ENCODE data around the gene FMNL2. TPM values are rescaled to one million over a fixed set of nuclear protein-coding genes. Genes with fewer than 3 reads are reported as not detected.
A peak's percentile ranks its signal among the peaks of the same experiment; 100 is the strongest.

Gene FMNL2
- total RNA-seq, 1 experiment from 2014 or later = 11.6 TPM

- Histone ChIP-seq H3K9me3 (no peaks in the 10 kb centered on the region), H3K36me3 (0 out of 2 replicates have a peak, but pooled peaks cover 3% of the 10 kb centered on the region), H3K4me3 (peak overlapping the region; percentile 95), H3K27me3 (no peaks in the 10 kb centered on the region)
- no peak for DNase-seq
These were observed 748 bp downstream of the FMNL2 start for GRCh38 chr2:152335726-152336118.

DNA sequence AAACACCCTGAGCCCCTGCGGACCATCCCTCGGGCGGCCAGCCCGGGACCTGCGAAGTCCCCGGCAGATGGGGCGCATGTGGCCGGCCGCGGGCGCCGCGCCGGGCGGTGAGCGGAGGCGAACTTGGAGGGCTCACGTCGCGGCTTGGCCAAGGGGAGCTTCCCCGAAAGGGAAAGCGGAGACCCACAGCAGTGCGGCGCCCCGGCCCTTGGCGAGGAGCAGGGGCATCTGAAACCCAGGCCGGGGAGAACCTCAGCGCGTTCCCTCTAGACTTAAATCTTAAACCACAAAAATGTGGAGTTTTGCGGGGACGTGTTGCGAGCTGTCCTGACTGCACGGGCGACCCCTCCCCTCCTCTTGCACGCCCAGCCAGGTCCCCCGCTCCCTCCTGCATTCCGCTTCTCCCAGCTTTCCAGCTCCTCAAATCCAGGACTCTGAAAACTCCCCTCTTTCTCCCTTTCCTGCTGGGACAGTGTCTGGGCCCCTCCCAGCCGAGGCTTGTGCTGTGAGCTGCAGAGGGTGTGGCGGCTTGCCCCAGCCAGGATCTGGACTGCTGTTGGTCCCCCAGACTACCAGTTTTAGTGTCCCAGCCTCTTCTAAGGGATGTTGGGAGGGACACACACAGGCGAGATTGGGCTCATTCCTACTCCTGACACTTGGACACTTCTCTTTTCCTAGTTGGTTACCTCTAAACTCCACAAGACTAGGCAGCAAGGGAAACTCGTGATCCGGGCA, 1.3 kb downstream of the FMNL2 start:
- H3K27me3 ChIP-seq = no peaks in the 10 kb centered on the region
- H3K4me3 ChIP-seq = peak overlapping the region; percentile 95
- DNase-seq = peak; percentile 66
- no peaks in the 10 kb centered on the region for H3K9me3 ChIP-seq
- 0 out of 2 replicates have a peak, but pooled peaks cover 3% of the 10 kb centered on the region for H3K36me3 ChIP-seq

DNA sequence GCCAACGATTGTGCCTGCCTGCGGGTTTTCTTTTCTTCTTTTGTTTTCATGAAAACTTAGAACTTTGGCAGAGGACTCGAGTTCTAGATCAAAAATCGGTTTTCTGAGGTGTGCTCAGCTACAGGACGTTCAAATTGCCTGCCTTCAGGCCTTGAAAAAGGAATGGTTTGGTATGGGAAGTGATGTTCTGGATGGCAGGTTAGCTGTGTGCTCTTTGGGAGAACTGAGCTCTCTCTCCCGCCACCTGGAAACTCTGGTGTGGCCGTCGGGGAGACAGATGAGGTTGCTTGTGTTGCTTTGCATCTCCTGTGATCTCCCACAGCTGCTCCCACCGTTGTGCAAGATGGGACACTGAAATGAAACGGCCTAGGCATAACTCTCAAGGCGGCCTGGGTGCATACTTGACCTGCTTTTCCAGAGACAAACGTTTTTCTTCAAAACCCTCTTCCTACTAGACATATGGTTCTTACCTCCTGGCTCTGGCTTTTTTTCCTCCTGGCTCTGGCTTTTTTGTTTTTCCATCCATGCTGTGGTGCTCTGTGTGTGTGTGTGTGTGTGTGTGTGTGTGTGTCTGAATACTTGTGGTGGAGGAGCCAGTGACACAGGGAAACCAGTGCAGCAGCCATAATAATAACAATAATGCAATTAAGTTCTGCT, 2.0 kb downstream of the FMNL2 start:
- H3K4me3 ChIP-seq = peak overlapping the region; percentile 95
- H3K36me3 ChIP-seq = 0 out of 2 replicates have a peak, but pooled peaks cover 3% of the 10 kb centered on the region
- peak; percentile 15 for DNase-seq
- no peaks in the 10 kb centered on the region for H3K9me3 ChIP-seq
- H3K27me3 ChIP-seq = no peaks in the 10 kb centered on the region

DNA sequence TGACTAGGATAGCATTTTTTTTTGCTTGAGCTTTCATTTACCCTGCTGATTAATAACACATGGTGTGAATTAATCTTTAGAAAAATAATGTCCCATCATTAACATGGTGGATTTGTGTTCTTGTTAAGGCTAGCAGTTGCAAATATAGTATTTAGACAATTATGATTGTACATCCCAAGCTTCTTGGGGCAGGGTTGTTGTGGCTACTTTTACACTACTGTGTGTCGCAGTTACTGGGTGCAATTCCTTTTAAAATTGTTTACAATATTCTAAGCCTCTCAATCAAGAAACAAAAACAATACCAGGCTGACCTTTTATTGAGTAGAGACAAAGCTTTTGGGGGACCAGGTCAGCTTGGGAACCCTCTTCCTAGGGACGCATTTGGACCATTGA, 2.5 kb downstream of the FMNL2 start:
- DNase-seq = no peak
- Histone ChIP-seq H3K9me3 (no peaks in the 10 kb centered on the region), H3K36me3 (peaks cover 3% of the 10 kb centered on the region; the same call in 1 of the 2 replicates), H3K27me3 (no peaks in the 10 kb centered on the region), H3K4me3 (peak overlapping the region; percentile 95)

DNA sequence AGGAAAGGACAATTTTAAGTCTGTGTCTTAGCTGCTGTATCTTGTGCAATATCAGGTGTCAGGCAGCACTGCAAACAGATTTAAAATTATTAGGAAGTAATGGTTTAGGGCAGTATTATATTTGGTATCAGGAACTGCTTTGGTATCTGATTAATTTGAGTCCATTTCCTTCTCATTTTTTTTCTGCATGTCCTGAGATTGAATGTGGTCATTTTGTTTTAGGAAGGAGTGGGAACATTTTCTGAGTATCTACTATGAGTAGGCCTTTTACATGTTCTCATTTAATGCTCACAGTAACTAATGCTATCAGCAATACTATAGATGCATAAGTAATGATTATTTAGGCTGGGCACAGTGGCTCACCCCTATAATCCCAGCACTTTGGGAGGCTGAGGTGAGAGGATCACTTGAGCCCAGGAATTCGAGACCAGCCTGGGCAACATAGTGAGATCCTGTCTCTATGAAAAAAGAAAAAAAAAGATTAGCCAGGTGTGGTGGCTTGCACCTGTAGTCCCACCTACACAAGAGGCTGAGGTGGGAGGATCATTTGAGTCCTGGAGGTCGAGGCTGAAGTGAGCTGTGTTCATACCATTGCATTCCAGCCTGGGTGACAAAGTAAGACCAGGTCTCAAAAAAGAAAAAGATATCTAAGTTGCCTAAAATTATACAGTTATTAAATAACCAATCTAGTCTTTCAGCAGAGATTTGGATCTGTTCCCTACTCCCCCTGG, 4.7 kb downstream of the FMNL2 start:
- no peak overlapping the region for H3K4me3 ChIP-seq
- H3K9me3 ChIP-seq = no peaks in the 10 kb centered on the region
- peaks cover 11% of the 10 kb centered on the region for H3K36me3 ChIP-seq
- no peak for DNase-seq
- H3K27me3 ChIP-seq = no peaks in the 10 kb centered on the region

- Histone ChIP-seq H3K36me3 (peaks cover 8% of the 10 kb centered on the region), H3K9me3 (no peaks in the 10 kb centered on the region), H3K4me3 (no peak overlapping the region), H3K27me3 (no peaks in the 10 kb centered on the region)
- DNase-seq = no peak
These were observed 7.5 kb downstream of the FMNL2 start for GRCh38 chr2:152342259-152343046.

- Histone ChIP-seq H3K9me3 (no peaks in the 10 kb centered on the region), H3K27me3 (no peaks in the 10 kb centered on the region), H3K4me3 (no peak overlapping the region), H3K36me3 (peaks cover 8% of the 10 kb centered on the region)
- DNase-seq = peak; percentile 13
These were observed 8.5 kb downstream of the FMNL2 start for GRCh38 chr2:152343426-152343825.

- Histone ChIP-seq H3K9me3 (no peaks in the 10 kb centered on the region), H3K36me3 (peaks cover 8% of the 10 kb centered on the region), H3K4me3 (no peak overlapping the region), H3K27me3 (no peaks in the 10 kb centered on the region)
- no peak for DNase-seq
These were observed 9.7 kb downstream of the FMNL2 start for GRCh38 chr2:152344579-152345195.

GRCh38 chr2:152347076-152347475, 12.1 kb downstream of the FMNL2 start:
- no peaks in the 10 kb centered on the region for H3K9me3 ChIP-seq
- H3K36me3 ChIP-seq = peaks cover 8% of the 10 kb centered on the region
- DNase-seq = no peak
- no peak overlapping the region for H3K4me3 ChIP-seq
- no peaks in the 10 kb centered on the region for H3K27me3 ChIP-seq

GRCh38 chr2:152348388-152348787, 13.4 kb downstream of the FMNL2 start:
- no peaks in the 10 kb centered on the region for H3K27me3 ChIP-seq
- no peaks in the 10 kb centered on the region for H3K9me3 ChIP-seq
- no peak for DNase-seq
- H3K36me3 ChIP-seq = peaks cover 8% of the 10 kb centered on the region
- no peak overlapping the region for H3K4me3 ChIP-seq

GRCh38 chr2:152349416-152349815, 14.4 kb downstream of the FMNL2 start:
- no peaks in the 10 kb centered on the region for H3K9me3 ChIP-seq
- no peaks in the 10 kb centered on the region for H3K27me3 ChIP-seq
- H3K4me3 ChIP-seq = no peak overlapping the region
- DNase-seq = no peak
- H3K36me3 ChIP-seq = peaks cover 5% of the 10 kb centered on the region; the same call in 1 of the 2 replicates

- DNase-seq = no peak
- H3K9me3 ChIP-seq = no peaks in the 10 kb centered on the region
- H3K27me3 ChIP-seq = no peaks in the 10 kb centered on the region
- H3K4me3 ChIP-seq = no peak overlapping the region
- peaks cover 5% of the 10 kb centered on the region; the same call in 1 of the 2 replicates for H3K36me3 ChIP-seq
These were observed 15.2 kb downstream of the FMNL2 start for GRCh38 chr2:152350155-152350679.

GRCh38 chr2:152352616-152353015, 17.6 kb downstream of the FMNL2 start:
- Histone ChIP-seq H3K27me3 (no peaks in the 10 kb centered on the region), H3K9me3 (no peaks in the 10 kb centered on the region), H3K36me3 (peaks cover 5% of the 10 kb centered on the region; the same call in 1 of the 2 replicates), H3K4me3 (no peak overlapping the region)
- DNase-seq = no peak

DNA sequence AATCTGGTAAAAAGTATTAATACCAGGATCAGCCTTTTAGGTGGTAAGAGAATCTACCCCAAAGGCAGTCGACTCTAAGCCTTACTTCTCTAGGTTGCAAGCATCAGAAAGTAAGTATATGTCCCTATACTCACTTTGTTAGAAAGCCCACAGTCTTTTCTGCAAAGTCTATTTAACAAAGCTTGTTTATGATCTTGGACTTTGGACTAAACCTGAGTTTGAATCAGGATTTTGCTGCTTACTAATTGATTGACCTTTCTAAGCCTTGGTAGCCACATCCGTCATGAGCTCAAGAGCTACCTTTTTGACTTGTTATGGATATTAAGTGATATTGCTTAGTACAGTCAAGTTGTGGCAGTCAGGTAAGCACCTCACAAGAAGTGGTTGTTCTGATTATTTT, 18.4 kb downstream of the FMNL2 start:
- Histone ChIP-seq H3K27me3 (no peaks in the 10 kb centered on the region), H3K36me3 (peaks cover 5% of the 10 kb centered on the region), H3K4me3 (no peak overlapping the region), H3K9me3 (no peaks in the 10 kb centered on the region)
- DNase-seq = no peak

- H3K36me3 ChIP-seq = peaks cover 5% of the 10 kb centered on the region
- no peak for DNase-seq
- H3K9me3 ChIP-seq = no peaks in the 10 kb centered on the region
- H3K27me3 ChIP-seq = no peaks in the 10 kb centered on the region
- H3K4me3 ChIP-seq = peak overlapping the region; percentile 4
These were observed 19.2 kb downstream of the FMNL2 start for GRCh38 chr2:152354069-152354755.
